AML-193 (cell line): ENCODE results near the gene SHTN1.

ENCODE experiments used
- DNase-seq, 2 experiments: peaks; one replicate each; lab custom pipeline; 2025; lab: John Stamatoyannopoulos, UW

Gene SHTN1

GRCh38 chr10:116833986-116834985, 170.7 kb downstream of the SHTN1 start:
- no peak for DNase-seq

- no peak for DNase-seq
These were observed 173.2 kb downstream of the SHTN1 start for GRCh38 chr10:116831790-116832189.
